ENCODE results near the gene TTLL10. TPM values are rescaled to one million over a fixed set of nuclear protein-coding genes. Genes with fewer than 3 reads are reported as not detected.

TTLL10 gene
- polyA plus RNA-seq, 1 donor (not counting 4 experiments of a cell fraction or from before 2014, with no cell fraction given): not detected

GRCh38 chr1:1148061-1148460, 25.6 kb upstream of the TTLL10 start:
- dilution Hi-C loops (cut with MboI; ENCODE audit: extremely low pct_ligation_motif_present, low sequenced_read_pairs): no loop called here

DNA sequence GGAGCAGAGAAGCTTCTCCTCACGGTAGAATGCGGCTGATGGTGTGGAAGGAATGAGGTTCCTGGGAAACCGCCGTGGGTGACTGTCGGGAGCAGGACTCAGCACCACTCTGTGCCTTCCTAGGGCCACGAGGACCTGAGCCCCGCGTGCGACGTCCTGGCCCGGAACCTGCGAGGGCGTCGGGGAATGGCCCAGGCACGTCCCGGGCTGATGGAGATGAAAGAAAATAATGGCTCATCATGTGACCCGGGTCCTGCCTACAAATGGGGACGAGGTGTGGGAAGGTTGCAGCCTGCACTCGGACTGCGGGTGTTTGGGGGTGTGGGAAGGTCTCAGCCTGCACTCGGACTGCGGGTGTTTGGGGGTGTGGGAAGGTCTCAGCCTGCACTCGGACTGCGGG, 25.1 kb upstream of the TTLL10 start:
- H3K4me1 ChIP-seq (ENCODE audit: control insufficient read depth, extremely low read depth, insufficient read depth, low read length): peaks cover 18% of the 10 kb centered on the region
- no peaks in the 10 kb centered on the region for H3K9me1 ChIP-seq (ENCODE audit: control insufficient read depth, extremely low read depth, insufficient read depth, low read length)
- no peak overlapping the region for H3K4me2 ChIP-seq (ENCODE audit: control insufficient read depth, extremely low read depth, insufficient read depth, low read depth, low read length)
- TF ChIP-seq, protein P1, sequence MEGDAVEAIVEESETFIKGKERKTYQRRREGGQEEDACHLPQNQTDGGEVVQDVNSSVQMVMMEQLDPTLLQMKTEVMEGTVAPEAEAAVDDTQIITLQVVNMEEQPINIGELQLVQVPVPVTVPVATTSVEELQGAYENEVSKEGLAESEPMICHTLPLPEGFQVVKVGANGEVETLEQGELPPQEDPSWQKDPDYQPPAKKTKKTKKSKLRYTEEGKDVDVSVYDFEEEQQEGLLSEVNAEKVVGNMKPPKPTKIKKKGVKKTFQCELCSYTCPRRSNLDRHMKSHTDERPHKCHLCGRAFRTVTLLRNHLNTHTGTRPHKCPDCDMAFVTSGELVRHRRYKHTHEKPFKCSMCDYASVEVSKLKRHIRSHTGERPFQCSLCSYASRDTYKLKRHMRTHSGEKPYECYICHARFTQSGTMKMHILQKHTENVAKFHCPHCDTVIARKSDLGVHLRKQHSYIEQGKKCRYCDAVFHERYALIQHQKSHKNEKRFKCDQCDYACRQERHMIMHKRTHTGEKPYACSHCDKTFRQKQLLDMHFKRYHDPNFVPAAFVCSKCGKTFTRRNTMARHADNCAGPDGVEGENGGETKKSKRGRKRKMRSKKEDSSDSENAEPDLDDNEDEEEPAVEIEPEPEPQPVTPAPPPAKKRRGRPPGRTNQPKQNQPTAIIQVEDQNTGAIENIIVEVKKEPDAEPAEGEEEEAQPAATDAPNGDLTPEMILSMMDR (optimal IDR thresholded peaks at IDR 0.05 in 1 of 3, IDR thresholded peaks at IDR 0.05 in 1 of 3, conservative IDR thresholded peaks at IDR 0.05 in 1 of 3; ENCODE audit: extremely low read depth in 1 of 3, insufficient read depth in 2 of 3, low read length in 3 of 3): no peak
- TF ChIP-seq EZH2 (IDR thresholded peaks at IDR 0.05; ENCODE audit: low read length): no peak
- H3K36me3 ChIP-seq (ENCODE audit: control insufficient read depth in 2 of 2, extremely low read depth in 1 of 2, insufficient read depth in 2 of 2, low read length in 2 of 2): no peaks in the 10 kb centered on the region
- no peaks in the 10 kb centered on the region for H4K20me1 ChIP-seq (ENCODE audit: control insufficient read depth, extremely low read depth, insufficient read depth, low read length)
- H3K9me3 ChIP-seq (ENCODE audit: control insufficient read depth, low read depth, low read length): peaks cover 2% of the 10 kb centered on the region
- no peak overlapping the region for H2AFZ ChIP-seq (ENCODE audit: control insufficient read depth, low read length)
- no peaks in the 10 kb centered on the region for H3K79me2 ChIP-seq (ENCODE audit: control insufficient read depth, insufficient read depth, low read length)
- no peak overlapping the region for H3K4me3 ChIP-seq (ENCODE audit: control insufficient read depth in 2 of 3, extremely low read depth in 1 of 3, insufficient read depth in 2 of 3, low read depth in 1 of 3, low read length in 3 of 3)
- dilution Hi-C loops (cut with MboI; ENCODE audit: extremely low pct_ligation_motif_present, low sequenced_read_pairs): no loop called here
- H3K27ac ChIP-seq (ENCODE audit: control insufficient read depth, insufficient read depth, low read length): no peak overlapping the region
- DNase-seq (ENCODE audit: low read depth, low spot score) (no peak), FAIRE-seq (no peak)
- H3K9ac ChIP-seq (ENCODE audit: control insufficient read depth, extremely low read depth, insufficient read depth, low read length): no peak overlapping the region
- H3K27me3 ChIP-seq (ENCODE audit: control insufficient read depth, extremely low read depth, insufficient read depth, low read length): no peaks in the 10 kb centered on the region

More at GRCh38 chr1:1148061-1148460, 25.6 kb upstream of the TTLL10 start:
- no peak for TF ChIP-seq EZH2 (IDR thresholded peaks at IDR 0.05; ENCODE audit: low read length)
- TF ChIP-seq, protein P1 (optimal IDR thresholded peaks at IDR 0.05 in 1 of 3, IDR thresholded peaks at IDR 0.05 in 1 of 3, conservative IDR thresholded peaks at IDR 0.05 in 1 of 3; ENCODE audit: extremely low read depth in 1 of 3, insufficient read depth in 2 of 3, low read length in 3 of 3): no peak
- FAIRE-seq (no peak), DNase-seq (ENCODE audit: low read depth, low spot score) (no peak)
- H3K27me3 ChIP-seq (ENCODE audit: control insufficient read depth, extremely low read depth, insufficient read depth, low read length): no peaks in the 10 kb centered on the region
- H3K79me2 ChIP-seq (ENCODE audit: control insufficient read depth, insufficient read depth, low read length): no peaks in the 10 kb centered on the region
- no peaks in the 10 kb centered on the region for H3K9me1 ChIP-seq (ENCODE audit: control insufficient read depth, extremely low read depth, insufficient read depth, low read length)
- no peak overlapping the region for H3K4me3 ChIP-seq (ENCODE audit: control insufficient read depth in 2 of 3, extremely low read depth in 1 of 3, insufficient read depth in 2 of 3, low read depth in 1 of 3, low read length in 3 of 3)
- no peak overlapping the region for H3K27ac ChIP-seq (ENCODE audit: control insufficient read depth, insufficient read depth, low read length)
- no peak overlapping the region for H3K4me2 ChIP-seq (ENCODE audit: control insufficient read depth, extremely low read depth, insufficient read depth, low read depth, low read length)
- no peaks in the 10 kb centered on the region for H3K36me3 ChIP-seq (ENCODE audit: control insufficient read depth in 2 of 2, extremely low read depth in 1 of 2, insufficient read depth in 2 of 2, low read length in 2 of 2)
- no peak overlapping the region for H3K9ac ChIP-seq (ENCODE audit: control insufficient read depth, extremely low read depth, insufficient read depth, low read length)
- H2AFZ ChIP-seq (ENCODE audit: control insufficient read depth, low read length): no peak overlapping the region
- peaks cover 2% of the 10 kb centered on the region for H3K9me3 ChIP-seq (ENCODE audit: control insufficient read depth, low read depth, low read length)
- H3K4me1 ChIP-seq (ENCODE audit: control insufficient read depth, extremely low read depth, insufficient read depth, low read length): peaks cover 18% of the 10 kb centered on the region
- H4K20me1 ChIP-seq (ENCODE audit: control insufficient read depth, extremely low read depth, insufficient read depth, low read length): no peaks in the 10 kb centered on the region

Measured in keratinocyte (primary cell).